Kidney epithelial cell (primary cell): ENCODE data around the gene KIAA0930. TPM values are rescaled to one million over a fixed set of nuclear protein-coding genes. Genes with fewer than 3 reads are reported as not detected.

Experiments used
- DNase-seq: peaks from one replicate; pipeline ENCODE4 v3.0.0-alpha.2; 2010; ENCODE audit warnings: low read depth
- H3K27me3 ChIP-seq: 2 replicates; pipeline ENCODE4 v1.6.0; 2011; ENCODE audit warnings: low read length; ENCODE audit not compliant: control insufficient read depth, insufficient read depth
- H3K36me3 ChIP-seq: 2 replicates; pipeline ENCODE4 v1.5.1; 2011; ENCODE audit warnings: low read length; ENCODE audit not compliant: control insufficient read depth, insufficient read depth
- H3K4me3 ChIP-seq: 2 replicates; pipeline ENCODE4 v1.5.1; 2011; ENCODE audit warnings: low read depth, mild to moderate bottlenecking, control low read depth, low read length
- total RNA-seq: library from RNA; depleted of rRNA; stranded (reverse); fragments of >200 nt; gene quantifications from 2 replicates; pipeline ENCODE4 v1.2.3, GENCODE V29; 2015
- TF ChIP-seq, protein P1 (sequence below): IDR thresholded peaks from 2 replicates; pipeline ENCODE4 v1.5.1; 2011; ENCODE audit warnings: mild to moderate bottlenecking, moderate library complexity, low read length, control low read depth, inconsistent platforms; ENCODE audit not compliant: insufficient read depth, poor library complexity, severe bottlenecking

The KIAA0930 gene
- total RNA-seq, 1 donor from 2014 or later = 61.1 TPM

DNA sequence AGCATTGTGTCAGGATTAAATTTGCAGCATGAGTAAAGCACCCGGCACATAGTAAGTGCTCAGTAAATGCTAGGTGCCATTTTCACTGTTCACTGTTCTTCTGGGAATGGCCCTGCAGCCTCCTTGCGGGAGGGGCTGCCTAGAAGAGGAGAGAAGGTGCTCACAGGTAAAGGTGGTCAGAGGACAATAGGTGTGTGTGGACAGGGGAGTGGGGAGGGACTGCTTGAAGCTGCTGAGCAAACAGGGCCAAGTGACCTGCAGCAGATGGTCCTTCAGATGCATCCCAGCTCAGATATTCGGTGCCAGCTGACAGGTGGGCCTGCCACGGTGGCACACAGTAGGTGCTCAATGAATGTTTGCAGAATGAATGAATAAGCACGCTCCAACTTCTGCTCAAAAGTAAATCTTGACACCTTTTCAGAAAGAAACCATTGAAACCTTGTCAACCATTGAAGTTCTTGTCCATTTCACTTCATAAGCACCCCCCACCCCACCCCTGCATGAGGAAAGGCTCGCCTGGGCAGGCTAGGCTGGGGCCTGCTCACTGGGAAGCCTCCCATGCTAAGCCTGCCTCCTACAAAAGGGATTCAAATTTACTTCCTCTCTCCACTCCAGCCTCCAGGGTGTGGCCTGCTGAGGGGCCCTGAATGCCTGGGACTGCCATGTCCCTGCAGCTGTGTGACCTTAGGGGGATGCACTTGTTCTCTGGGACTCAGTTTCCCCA lies 1.6 kb downstream of the KIAA0930 start:
- H3K36me3 ChIP-seq = no peaks in the 10 kb centered on the region
- H3K4me3 ChIP-seq = no peak overlapping the region
- DNase-seq = no peak
- no peaks in the 10 kb centered on the region for H3K27me3 ChIP-seq
- TF ChIP-seq, protein P1, sequence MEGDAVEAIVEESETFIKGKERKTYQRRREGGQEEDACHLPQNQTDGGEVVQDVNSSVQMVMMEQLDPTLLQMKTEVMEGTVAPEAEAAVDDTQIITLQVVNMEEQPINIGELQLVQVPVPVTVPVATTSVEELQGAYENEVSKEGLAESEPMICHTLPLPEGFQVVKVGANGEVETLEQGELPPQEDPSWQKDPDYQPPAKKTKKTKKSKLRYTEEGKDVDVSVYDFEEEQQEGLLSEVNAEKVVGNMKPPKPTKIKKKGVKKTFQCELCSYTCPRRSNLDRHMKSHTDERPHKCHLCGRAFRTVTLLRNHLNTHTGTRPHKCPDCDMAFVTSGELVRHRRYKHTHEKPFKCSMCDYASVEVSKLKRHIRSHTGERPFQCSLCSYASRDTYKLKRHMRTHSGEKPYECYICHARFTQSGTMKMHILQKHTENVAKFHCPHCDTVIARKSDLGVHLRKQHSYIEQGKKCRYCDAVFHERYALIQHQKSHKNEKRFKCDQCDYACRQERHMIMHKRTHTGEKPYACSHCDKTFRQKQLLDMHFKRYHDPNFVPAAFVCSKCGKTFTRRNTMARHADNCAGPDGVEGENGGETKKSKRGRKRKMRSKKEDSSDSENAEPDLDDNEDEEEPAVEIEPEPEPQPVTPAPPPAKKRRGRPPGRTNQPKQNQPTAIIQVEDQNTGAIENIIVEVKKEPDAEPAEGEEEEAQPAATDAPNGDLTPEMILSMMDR = no peak

GRCh38 chr22:45238076-45238956 lies 2.4 kb downstream of the KIAA0930 start:
- no peaks in the 10 kb centered on the region for H3K27me3 ChIP-seq
- no peaks in the 10 kb centered on the region for H3K36me3 ChIP-seq
- H3K4me3 ChIP-seq = no peak overlapping the region
- DNase-seq = no peak
- TF ChIP-seq, protein P1 = no peak

GRCh38 chr22:45237065-45237990 lies 3.4 kb downstream of the KIAA0930 start:
- H3K4me3 ChIP-seq = no peak overlapping the region
- TF ChIP-seq, protein P1 = no peak
- no peak for DNase-seq
- no peaks in the 10 kb centered on the region for H3K36me3 ChIP-seq
- H3K27me3 ChIP-seq = no peaks in the 10 kb centered on the region

GRCh38 chr22:45235851-45236342 lies 4.8 kb downstream of the KIAA0930 start:
- TF ChIP-seq, protein P1 = no peak
- H3K27me3 ChIP-seq = no peaks in the 10 kb centered on the region
- no peak overlapping the region for H3K4me3 ChIP-seq
- DNase-seq = no peak
- H3K36me3 ChIP-seq = no peaks in the 10 kb centered on the region

DNA sequence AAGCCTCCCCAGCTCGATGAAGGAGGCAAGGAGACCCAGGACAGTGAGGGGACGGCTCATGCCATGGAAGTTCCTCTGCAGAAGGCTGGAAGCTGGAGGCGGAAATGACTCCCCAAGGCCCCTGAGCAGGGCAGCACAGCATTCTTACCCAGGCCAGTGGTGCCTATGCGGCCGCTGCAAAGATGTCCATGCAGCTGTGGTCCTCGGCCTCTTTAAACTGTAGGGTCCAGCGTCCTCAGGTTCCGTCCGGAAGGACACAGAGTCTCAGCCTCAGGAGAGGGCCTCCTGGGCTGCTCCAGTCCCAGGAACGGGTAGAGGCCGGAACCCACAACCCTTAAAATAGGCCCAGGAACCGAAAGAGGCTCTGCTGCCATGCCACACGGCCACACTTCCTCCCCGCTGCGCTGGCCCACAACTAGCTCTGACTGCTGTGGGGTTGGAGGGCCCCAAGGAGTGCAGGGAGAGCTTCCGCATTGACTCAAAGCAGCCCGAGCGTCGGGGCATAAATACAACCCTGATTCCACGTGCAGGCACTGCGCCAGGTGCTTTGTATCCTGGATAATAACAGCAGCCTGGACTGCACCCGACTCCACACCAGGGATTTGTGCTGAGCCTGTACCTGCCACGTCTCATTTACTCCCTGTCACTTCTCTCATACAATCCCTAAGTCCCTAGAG lies 5.5 kb downstream of the KIAA0930 start:
- no peak overlapping the region for H3K4me3 ChIP-seq
- TF ChIP-seq, protein P1 = no peak
- no peaks in the 10 kb centered on the region for H3K27me3 ChIP-seq
- no peaks in the 10 kb centered on the region for H3K36me3 ChIP-seq
- DNase-seq = no peak
